Anterior cingulate cortex (tissue), 58 donors: Measurements from ENCODE around the gene POLL.

ENCODE experiments used
- DNase-seq, 58 donors: peaks; one replicate each; lab custom pipeline; 2025; lab: John Stamatoyannopoulos, UW

Gene POLL

DNA sequence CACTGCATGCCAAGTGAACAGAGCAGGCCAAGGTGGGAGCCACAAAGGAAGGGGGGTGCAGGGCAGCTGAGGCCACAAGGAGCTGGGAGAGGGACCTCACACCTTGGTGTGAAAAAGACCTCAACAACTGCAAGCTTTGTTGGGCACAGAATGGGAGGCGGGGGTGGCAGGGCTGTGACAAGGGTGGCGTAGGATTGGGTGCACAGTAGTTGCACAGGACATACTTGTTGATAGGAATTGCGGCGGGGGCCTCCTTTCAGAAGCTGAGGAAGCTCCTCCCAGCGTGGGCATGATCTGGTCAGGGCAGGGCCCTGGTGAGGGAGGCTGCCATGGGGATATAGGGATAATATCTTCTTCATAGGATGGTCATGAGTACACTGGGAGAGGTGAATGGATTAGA lies 25.8 kb downstream of the POLL start:
- DNase-seq: no peak

DNA sequence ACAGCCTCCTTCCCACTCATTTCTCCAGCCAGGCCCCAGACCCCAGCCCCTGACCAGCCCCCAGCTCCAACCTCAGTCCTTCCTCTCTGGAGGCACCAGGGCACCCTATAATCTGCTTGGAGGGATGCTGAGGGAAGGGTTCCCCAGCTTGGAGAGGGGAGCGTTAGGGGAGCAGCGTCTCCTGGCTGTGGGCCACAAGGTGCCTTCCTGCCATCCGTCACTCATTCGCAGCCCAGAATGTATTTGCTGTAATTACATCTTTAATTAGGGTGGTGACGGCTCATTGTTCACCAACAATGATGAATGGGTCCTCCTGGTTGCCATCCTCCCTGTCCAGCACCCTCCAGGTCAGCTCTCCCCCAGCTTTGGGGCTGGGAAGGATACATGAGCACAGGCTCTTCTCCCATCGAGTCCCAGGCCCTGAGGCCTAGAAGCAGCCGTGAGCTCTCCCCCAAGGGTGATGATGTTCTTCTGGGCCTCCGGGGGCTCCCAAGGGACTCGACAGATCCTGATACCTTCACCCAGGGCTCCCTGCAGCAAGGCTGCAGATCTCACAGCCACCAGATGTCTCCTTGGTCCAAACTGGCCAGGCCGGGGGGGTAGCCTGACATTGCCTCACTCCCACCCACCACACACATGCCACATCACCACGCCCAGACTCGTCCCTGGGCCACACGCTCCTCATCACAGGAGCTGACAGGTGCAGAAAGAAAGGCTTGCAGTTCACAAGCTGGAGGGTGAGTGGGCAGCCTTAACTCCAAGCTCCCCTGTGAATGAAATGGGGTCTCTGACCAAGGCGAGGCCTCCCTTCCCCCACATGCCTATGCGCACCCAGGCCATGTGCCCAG lies 26.8 kb downstream of the POLL start:
- DNase-seq: no peak

DNA sequence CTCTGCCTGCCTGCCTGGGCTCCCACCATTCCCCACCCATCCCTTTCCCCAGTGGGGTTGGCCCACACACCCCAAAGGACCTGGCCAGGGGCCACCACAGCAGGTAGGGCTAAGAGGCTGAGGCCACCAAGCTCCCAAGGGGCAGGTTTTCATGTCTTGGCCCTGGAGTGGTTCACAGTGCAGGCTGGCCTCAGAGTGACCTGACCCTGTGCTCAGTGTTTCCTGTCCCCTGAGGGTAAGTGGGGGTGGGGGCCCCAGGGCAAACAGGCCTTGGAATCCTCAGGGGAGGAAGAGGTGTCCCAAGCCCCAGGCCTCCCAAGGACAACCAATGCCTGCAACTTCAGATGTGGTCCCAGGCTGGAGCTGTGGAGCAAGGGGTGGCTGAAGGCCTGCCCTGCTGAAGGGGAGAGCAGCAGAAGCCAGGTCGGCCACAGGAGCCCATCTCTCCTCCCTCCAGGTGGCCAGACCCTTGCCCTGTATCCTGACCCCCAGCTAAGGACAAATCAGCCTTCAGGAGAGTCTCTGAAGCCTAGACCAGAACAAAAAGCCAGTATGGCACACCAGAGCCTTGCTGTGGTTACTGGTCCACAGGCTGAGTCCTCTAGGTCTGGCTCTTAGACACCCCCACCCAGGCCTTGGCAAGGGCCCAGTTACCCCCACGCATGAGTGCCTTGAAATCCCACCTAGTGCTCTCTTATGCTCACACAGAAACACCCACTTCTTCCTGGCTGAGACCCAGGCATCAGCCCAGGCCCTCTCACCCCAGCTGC lies 27.6 kb downstream of the POLL start:
- DNase-seq: no peak

DNA sequence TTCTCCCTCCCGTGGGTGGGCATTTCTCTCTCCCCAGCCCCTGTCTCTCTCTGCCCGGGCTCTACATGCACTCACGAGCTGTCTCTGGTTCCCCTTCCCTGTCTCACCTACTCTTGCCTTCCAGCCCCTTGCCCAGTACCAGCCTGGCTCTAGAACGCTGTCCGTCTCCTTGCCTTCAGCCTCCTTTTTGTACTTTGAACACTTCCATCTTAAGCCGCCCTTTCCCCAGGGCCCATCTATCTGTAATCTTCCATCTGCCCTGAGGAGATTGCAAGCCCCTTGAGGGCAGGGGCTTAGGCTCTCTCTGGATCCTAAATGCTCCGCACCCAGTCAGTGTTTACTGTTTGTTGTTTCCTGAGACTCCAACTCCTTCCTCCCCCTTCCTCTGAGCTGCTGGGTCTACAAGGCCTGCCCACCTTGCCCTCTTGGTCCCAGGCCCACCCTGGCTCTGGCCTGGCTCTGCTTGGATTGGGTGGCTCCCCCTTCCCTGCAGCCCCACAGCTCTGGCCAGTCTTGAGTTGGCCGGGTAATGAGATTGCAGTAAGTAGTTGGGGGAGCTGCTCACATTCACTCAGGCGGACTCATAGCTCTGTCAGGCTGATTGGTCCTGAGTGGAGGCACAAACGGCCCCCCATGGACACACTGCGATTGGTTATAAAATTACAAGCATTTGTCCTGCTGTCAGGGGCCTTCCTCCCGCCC lies 28.3 kb downstream of the POLL start:
- DNase-seq: no peak

DNA sequence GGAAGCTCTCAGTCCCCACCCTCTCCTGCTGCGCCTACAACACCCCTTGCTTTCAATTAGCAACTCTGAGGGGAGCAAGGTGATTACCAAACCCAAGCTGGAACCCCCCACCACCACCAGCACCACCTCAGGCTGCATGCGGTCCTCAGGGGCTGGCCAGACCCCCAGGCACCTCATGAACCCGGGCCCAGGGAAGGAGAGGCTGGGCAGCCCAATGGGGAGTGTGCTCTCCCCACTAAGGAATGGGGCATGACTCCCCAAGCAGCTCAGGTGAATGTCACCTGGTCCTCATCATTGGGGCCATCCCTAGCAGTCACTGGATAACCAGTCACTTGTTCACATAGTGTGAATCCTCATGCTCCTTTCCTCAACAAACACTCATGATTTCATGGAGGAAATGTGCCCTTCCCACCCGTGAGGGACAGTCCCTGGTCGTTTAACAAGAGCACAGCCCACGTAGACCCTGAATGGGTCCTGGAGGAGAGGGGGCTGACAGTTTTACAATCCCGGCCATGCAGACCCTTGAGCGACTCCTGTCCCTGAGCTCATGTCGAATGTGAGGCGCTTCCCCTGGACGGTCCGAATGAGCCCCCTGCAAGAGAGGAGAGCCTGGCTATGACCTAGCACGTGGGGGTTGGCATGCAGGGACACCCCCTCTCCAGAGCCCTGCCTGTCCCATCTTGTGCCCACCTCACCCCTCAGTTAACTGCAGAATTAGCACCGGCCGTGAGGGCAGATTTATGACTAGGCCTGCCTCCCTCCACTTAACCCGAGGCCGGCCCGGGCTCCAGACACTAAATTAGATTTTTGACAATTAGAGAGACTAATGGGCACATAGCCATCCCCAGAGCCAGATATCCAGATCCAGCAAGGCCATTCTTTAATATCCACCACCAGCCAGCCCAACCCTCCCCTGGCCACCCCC lies 29.1 kb downstream of the POLL start:
- DNase-seq: no peak

DNA sequence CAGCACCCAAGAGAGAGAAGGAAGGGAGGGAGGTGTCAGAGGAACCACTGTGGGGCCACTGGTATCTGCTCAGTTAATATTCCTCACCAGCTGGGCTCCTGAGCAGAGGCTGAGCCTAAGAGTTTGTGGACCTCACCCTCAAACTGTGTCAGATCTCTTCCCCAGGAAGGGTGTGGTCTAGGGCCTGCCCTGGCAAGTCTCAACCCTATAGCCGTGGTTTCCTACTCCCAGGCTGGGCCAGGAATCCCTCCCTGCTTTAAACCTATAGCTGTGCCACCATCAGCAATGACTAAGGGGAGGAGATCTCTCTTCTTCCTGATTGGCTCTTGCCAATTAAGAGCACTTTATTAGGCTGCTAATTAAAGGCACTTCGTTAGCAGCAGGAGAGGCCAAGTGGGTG lies 29.9 kb downstream of the POLL start:
- DNase-seq: no peak

DNA sequence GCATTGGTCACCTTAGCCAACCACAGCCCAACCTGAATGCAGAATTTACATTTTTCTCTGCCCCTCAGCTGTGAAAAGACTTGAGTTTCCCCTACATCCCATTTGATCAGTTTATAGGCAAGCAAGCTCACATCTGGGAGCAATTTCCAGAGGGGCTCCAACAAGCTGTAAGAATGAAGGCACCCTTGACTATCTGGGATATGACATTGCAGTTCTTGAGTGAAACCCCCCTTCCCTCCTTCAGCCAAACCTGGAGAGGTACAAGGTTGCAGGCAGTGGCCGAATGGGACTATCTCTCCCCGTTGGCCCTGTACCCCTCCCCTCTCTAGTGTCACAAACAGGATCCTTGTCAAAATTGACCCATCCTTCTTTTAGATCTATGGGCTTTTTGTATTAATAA lies 30.5 kb downstream of the POLL start:
- no peak for DNase-seq

DNA sequence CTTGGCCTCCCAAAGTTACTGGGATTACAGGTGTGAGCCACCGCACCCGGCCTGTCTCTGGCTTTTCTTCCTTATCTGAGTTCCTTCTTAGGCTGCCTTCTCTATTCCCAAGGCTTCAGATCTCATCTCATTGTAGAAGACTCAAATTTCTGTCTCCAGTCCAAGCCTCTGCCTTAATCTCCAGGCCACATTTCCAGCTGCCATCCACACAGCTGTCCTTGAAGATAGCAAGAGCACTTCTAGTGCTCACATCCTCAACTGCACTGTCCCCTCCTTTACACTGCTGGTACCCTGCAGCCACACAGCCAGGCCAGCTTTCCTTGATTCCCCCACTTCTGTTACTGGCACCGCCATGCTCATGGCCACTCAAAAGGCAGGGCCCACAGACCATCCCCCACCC lies 35.6 kb downstream of the POLL start:
- DNase-seq: no peak

DNA sequence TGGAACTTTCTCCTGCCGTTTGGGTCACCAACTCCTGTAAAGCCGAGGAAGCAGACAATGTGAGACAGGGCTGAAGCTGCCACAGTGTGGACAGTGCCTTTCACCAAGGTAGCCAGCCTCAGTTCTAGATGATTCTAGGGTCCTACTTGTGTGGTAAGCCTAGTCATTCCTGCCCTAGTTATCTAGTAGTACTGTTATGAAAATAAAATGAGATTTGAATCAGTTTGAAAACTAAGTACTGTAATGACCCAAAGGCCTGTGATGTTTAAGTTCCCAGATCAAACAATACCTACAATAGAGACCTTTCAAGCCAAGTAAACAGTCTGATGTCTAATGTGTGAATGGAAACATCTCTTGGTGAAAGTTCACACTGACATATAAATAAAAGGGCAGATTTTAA lies 37.1 kb downstream of the POLL start:
- no peak for DNase-seq

DNA sequence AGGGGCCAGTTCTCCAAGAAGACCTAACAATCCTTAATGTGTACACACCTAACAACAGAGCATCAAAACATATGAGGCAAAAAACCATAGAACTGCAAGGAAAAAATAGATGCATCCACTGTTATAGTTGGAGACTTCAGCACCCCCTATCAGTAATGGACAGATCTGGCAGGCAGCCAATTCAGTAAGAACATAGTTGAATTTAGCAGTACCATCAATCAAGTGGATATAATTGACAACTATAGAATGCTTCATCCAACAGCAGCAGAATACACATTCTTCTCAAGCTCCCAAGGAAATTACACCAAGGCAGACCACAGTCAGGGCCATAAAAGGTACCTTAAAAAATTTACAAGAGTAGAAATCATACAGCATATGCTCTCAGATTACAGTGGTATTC lies 42.2 kb downstream of the POLL start:
- no peak for DNase-seq

DNA sequence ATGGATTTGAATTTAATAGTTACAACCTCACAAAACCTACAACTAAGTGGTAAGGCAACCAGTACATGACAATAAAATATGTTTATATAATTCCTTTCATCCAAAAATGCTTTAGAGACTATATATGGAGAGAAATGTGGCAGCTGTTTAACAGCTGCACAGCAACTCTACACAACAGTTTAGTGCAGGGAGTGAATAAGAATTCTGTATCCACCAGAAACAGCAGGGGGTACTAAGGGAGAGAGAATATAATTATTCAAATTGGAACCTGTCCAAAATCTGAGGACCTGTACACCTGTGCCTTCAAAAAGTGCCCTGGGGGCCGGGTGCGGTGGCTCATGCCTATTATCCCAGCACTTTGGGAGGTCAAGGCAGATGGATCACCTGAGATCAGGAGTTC lies 49.6 kb downstream of the POLL start:
- no peak for DNase-seq

DNA sequence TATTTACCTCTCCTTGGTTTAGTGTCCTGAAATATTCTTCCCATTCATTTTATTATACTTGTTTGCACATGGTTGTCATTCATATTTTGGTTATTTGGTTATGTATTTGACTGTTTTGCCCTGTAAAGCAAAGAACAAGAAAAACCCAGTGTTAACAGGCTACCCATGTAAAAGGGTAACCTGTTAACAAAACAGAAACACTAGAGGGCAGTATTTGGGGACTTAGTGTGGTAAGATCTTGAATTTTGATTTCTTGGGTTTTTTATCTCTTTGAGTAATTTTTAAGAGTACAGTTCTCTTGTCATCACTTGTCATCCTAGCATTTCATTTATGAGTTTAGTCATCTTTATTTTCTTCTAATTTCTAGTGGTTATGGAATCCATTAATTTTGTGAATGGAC lies 51.3 kb downstream of the POLL start:
- no peak for DNase-seq

DNA sequence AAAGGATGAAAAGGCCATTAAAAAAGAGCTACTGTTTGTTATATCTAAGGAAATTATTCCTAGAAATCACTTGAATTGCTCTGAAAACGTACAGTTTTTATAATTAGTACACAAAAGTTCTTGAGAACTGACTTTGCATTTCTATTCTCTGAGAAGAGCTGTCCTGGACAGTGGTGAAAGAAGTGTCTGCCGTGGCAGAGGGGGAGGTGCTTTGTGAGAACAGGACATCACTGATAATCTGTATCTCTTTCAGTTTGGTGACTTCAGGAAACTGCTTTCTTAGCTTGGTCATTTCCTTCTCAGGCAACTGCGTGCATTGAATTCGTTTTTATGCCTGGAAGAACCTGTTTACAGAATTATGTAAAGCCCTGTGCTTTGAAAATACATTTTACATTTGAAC lies 52.1 kb downstream of the POLL start:
- no peak for DNase-seq

DNA sequence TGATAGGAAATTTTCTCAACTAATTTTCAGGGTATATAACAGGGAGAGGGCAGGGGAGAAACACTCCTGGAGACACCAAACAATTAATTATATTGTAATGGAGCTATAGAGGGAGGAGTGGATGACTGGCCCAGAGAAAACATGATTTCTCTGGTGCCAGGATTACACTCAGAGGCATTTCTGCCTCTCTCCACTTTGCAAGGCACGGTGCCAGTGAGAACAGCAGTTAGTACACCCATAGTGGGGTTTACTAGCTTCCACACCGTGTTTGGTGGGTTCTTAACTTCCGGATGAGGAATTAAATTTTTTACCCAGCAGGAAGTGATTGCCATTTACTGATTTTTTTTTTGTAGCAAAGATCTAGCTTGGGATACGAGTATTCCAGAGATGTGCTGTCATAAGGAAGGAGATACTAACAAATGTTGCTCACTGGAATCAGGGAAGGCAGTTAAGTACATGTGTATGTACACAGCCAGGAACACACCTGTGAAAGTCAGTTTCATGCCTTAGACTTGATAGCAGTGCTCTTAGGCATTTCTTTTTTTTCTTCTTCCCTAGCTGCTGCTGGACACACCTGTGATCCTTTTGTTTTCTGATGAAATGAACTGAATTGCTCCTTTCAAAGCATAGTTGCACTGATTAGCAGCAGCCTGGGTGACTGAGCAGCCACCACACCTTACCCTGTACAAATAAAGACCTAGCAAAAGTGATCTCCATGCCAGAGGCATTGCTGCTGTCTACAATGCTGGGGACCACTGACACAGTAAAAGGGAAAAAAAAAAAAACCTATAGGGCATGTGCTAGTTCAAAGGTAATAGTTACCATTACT lies 58.1 kb downstream of the POLL start:
- peak in 2 of 58 donors; percentile 5 to 27 for DNase-seq

DNA sequence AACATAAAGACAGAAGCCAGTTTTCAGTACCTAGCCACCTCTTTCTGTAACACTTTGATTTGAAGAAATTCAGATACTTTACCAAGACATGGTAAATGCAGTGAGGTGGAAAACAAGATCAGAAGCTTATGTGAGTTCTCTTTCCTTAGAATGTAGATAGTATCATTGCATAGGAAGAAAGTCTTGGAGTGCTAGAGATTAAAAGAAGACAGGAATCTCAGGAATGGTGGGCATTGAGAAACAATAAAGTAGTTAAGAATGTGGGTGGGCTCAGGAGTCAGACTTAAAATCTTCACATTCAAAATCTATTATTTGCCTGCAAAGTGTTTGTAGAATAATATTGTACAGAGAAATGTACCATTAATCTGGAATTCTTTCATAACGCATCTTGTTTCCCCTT lies 58.9 kb downstream of the POLL start:
- DNase-seq: no peak
